ENCODE results near the gene POLE.

POLE gene

GRCh38 chr12:132735496-132735895 lies 48.4 kb upstream of the POLE start:
- peaks cover 8% of the 10 kb centered on the region; the same call in 1 of the 2 replicates for H3K79me2 ChIP-seq (ENCODE audit: insufficient read depth, low read length)
- no peaks in the 10 kb centered on the region for H3K27me3 ChIP-seq (ENCODE audit: insufficient read depth, low read length, poor library complexity)
- H3K9me3 ChIP-seq (ENCODE audit: insufficient read depth, low read length, severe bottlenecking): no peaks in the 10 kb centered on the region
- peaks cover 95% of the 10 kb centered on the region for H3K36me3 ChIP-seq (ENCODE audit: insufficient read depth, low read length)
- no peaks in the 10 kb centered on the region for H3K4me1 ChIP-seq (ENCODE audit: insufficient read depth, low read length)
- TF ChIP-seq, protein P1, sequence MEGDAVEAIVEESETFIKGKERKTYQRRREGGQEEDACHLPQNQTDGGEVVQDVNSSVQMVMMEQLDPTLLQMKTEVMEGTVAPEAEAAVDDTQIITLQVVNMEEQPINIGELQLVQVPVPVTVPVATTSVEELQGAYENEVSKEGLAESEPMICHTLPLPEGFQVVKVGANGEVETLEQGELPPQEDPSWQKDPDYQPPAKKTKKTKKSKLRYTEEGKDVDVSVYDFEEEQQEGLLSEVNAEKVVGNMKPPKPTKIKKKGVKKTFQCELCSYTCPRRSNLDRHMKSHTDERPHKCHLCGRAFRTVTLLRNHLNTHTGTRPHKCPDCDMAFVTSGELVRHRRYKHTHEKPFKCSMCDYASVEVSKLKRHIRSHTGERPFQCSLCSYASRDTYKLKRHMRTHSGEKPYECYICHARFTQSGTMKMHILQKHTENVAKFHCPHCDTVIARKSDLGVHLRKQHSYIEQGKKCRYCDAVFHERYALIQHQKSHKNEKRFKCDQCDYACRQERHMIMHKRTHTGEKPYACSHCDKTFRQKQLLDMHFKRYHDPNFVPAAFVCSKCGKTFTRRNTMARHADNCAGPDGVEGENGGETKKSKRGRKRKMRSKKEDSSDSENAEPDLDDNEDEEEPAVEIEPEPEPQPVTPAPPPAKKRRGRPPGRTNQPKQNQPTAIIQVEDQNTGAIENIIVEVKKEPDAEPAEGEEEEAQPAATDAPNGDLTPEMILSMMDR (IDR thresholded peaks at IDR 0.05; ENCODE audit: borderline replicate concordance, extremely low read depth, low read length, poor library complexity, severe bottlenecking): no peak
- no peak for TF ChIP-seq EZH2 (IDR thresholded peaks at IDR 0.05; ENCODE audit: borderline replicate concordance, low read depth, low read length, severe bottlenecking)
- H2AFZ ChIP-seq (ENCODE audit: low read depth, low read length): no peak overlapping the region
- ATAC-seq (ENCODE audit: insufficient read depth, low read depth) (no peak), DNase-seq (no peak)
- no peak overlapping the region for H3K4me2 ChIP-seq (ENCODE audit: insufficient read depth, low read length)
- H3K9ac ChIP-seq (ENCODE audit: low read depth, low read length): no peak overlapping the region
- no peak overlapping the region for H3K4me3 ChIP-seq (ENCODE audit: low read depth in 1 of 2, low read length in 2 of 2)
- H4K20me1 ChIP-seq (ENCODE audit: insufficient read depth, low read length): peaks cover 35% of the 10 kb centered on the region; the same call in 1 of the 2 replicates
- no peak overlapping the region for H3K27ac ChIP-seq (ENCODE audit: low read length)

DNA sequence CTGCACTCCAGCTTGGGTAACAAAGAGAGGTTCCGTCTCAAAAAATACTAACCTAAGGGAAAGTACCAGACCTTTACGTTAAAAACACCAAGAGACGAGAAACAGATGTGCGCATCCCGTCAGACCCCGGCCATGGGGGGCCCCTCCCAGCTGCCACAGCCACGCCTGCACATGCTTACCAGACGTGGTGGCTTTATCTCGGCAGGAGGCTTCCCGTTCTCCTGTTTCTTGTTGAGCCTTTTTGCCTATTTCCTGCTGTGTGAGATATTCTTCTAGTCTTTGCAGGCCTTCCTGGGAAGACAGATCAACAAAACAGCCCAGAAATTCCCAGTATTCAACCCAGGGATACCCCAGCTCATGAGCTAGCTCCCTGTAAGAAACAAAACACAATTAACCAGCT lies 47.1 kb upstream of the POLE start:
- DNase-seq (no peak), ATAC-seq (ENCODE audit: insufficient read depth, low read depth) (no peak)
- Histone ChIP-seq H3K4me2 (ENCODE audit: insufficient read depth, low read length) (no peak overlapping the region), H2AFZ (ENCODE audit: low read depth, low read length) (no peak overlapping the region), H3K9me3 (ENCODE audit: insufficient read depth, low read length, severe bottlenecking) (no peaks in the 10 kb centered on the region), H3K27ac (ENCODE audit: low read length) (no peak overlapping the region), H3K4me1 (ENCODE audit: insufficient read depth, low read length) (no peaks in the 10 kb centered on the region), H3K79me2 (ENCODE audit: insufficient read depth, low read length) (peaks cover under 1% of the 10 kb centered on the region; the same call in 1 of the 2 replicates), H3K36me3 (ENCODE audit: insufficient read depth, low read length) (peaks cover 93% of the 10 kb centered on the region), H3K4me3 (ENCODE audit: low read depth in 1 of 2, low read length in 2 of 2) (no peak overlapping the region), H4K20me1 (ENCODE audit: insufficient read depth, low read length) (peaks cover 33% of the 10 kb centered on the region; the same call in 1 of the 2 replicates), H3K9ac (ENCODE audit: low read depth, low read length) (no peak overlapping the region), H3K27me3 (ENCODE audit: insufficient read depth, low read length, poor library complexity) (no peaks in the 10 kb centered on the region)
- no peak for TF ChIP-seq EZH2 (IDR thresholded peaks at IDR 0.05; ENCODE audit: borderline replicate concordance, low read depth, low read length, severe bottlenecking)
- TF ChIP-seq, protein P1 (IDR thresholded peaks at IDR 0.05; ENCODE audit: borderline replicate concordance, extremely low read depth, low read length, poor library complexity, severe bottlenecking): no peak

- no peak overlapping the region for H3K4me2 ChIP-seq (ENCODE audit: insufficient read depth, low read length)
- no peak for DNase-seq
- H3K4me1 ChIP-seq (ENCODE audit: insufficient read depth, low read length): no peaks in the 10 kb centered on the region
- H3K27me3 ChIP-seq (ENCODE audit: insufficient read depth, low read length, poor library complexity): no peaks in the 10 kb centered on the region
- TF ChIP-seq EZH2 (IDR thresholded peaks at IDR 0.05; ENCODE audit: borderline replicate concordance, low read depth, low read length, severe bottlenecking): no peak
- TF ChIP-seq, protein P1 (IDR thresholded peaks at IDR 0.05; ENCODE audit: borderline replicate concordance, extremely low read depth, low read length, poor library complexity, severe bottlenecking): no peak
- H3K36me3 ChIP-seq (ENCODE audit: insufficient read depth, low read length): peaks cover 96% of the 10 kb centered on the region
- no peaks in the 10 kb centered on the region for H3K9me3 ChIP-seq (ENCODE audit: insufficient read depth, low read length, severe bottlenecking)
- H3K27ac ChIP-seq (ENCODE audit: low read length): no peak overlapping the region
- H3K4me3 ChIP-seq (ENCODE audit: low read depth in 1 of 2, low read length in 2 of 2): no peak overlapping the region
- no peak overlapping the region for H2AFZ ChIP-seq (ENCODE audit: low read depth, low read length)
- no peak overlapping the region for H3K9ac ChIP-seq (ENCODE audit: low read depth, low read length)
- no peak for ATAC-seq (ENCODE audit: insufficient read depth, low read depth)
- peaks cover 36% of the 10 kb centered on the region for H4K20me1 ChIP-seq (ENCODE audit: insufficient read depth, low read length)
- H3K79me2 ChIP-seq (ENCODE audit: insufficient read depth, low read length): peaks cover 7% of the 10 kb centered on the region
Measured at GRCh38 chr12:132731574-132731973, 44.4 kb upstream of the POLE start.

DNA sequence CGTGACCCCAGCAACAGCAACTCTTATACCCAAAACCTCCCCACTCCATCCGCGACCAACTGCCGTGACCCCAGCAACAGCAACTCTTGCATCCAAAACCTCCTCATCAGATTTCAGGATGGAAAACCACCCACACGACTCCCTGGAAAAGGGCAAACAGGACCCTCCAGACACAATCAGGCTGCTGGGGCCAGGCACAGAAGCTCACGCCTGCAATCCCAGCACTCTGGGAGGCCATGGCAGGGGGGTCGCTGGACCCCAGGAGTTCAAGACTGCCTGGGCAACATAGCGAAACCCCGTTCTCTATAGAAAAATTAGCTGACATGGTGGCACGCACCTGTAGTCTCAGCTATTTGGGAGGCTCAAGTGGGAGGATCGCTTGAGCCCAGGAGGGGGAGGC lies 43.2 kb upstream of the POLE start:
- Histone ChIP-seq H3K4me2 (ENCODE audit: insufficient read depth, low read length) (no peak overlapping the region), H3K27me3 (ENCODE audit: insufficient read depth, low read length, poor library complexity) (no peaks in the 10 kb centered on the region), H3K79me2 (ENCODE audit: insufficient read depth, low read length) (peaks cover 7% of the 10 kb centered on the region), H3K9ac (ENCODE audit: low read depth, low read length) (no peak overlapping the region), H3K36me3 (ENCODE audit: insufficient read depth, low read length) (peaks cover 96% of the 10 kb centered on the region), H3K4me1 (ENCODE audit: insufficient read depth, low read length) (no peaks in the 10 kb centered on the region), H3K4me3 (ENCODE audit: low read depth in 1 of 2, low read length in 2 of 2) (no peak overlapping the region), H3K27ac (ENCODE audit: low read length) (no peak overlapping the region), H2AFZ (ENCODE audit: low read depth, low read length) (no peak overlapping the region), H4K20me1 (ENCODE audit: insufficient read depth, low read length) (peaks cover 33% of the 10 kb centered on the region), H3K9me3 (ENCODE audit: insufficient read depth, low read length, severe bottlenecking) (no peaks in the 10 kb centered on the region)
- DNase-seq: no peak
- peak; percentile 6; the same call in 1 of the 3 replicates for ATAC-seq (ENCODE audit: insufficient read depth, low read depth)
- no peak for TF ChIP-seq EZH2 (IDR thresholded peaks at IDR 0.05; ENCODE audit: borderline replicate concordance, low read depth, low read length, severe bottlenecking)
- TF ChIP-seq, protein P1 (IDR thresholded peaks at IDR 0.05; ENCODE audit: borderline replicate concordance, extremely low read depth, low read length, poor library complexity, severe bottlenecking): no peak

Measured in DND-41 (cell line).